GM23338 (cell line): Measurements from ENCODE around the gene FSD1.

Experiments used
- CTCF ChIP-seq, 2 experiments: fragments of 200-600 bp in 1 of 2; sonication (generic) in 1 of 2; conservative IDR thresholded peaks; 2 replicates each; pipeline versions ENCODE4 v1.5.1 to v1.6.1; 2016 to 2017; ENCODE audit warnings: antibody characterized with exemption in 2 of 2, low read depth in 2 of 2, mild to moderate bottlenecking in 2 of 2, moderate library complexity in 1 of 2
- EZH2 ChIP-seq: fragments of 200-600 bp; sonication (generic); IDR thresholded peaks from one replicate; pipeline ENCODE4 v1.8.0; 2017; ENCODE audit warnings: antibody characterized with exemption, mild to moderate bottlenecking, low read depth; ENCODE audit not compliant: unreplicated experiment
- EZH2phosphoT487 ChIP-seq: fragments of 200-600 bp; sonication (generic); IDR thresholded peaks from one replicate; pipeline ENCODE4 v1.8.1; 2018; ENCODE audit warnings: antibody characterized with exemption; ENCODE audit not compliant: unreplicated experiment
- REST ChIP-seq: IDR thresholded peaks from one replicate; pipeline ENCODE4 v1.6.1; 2018; ENCODE audit warnings: antibody characterized with exemption; ENCODE audit not compliant: unreplicated experiment

DNA sequence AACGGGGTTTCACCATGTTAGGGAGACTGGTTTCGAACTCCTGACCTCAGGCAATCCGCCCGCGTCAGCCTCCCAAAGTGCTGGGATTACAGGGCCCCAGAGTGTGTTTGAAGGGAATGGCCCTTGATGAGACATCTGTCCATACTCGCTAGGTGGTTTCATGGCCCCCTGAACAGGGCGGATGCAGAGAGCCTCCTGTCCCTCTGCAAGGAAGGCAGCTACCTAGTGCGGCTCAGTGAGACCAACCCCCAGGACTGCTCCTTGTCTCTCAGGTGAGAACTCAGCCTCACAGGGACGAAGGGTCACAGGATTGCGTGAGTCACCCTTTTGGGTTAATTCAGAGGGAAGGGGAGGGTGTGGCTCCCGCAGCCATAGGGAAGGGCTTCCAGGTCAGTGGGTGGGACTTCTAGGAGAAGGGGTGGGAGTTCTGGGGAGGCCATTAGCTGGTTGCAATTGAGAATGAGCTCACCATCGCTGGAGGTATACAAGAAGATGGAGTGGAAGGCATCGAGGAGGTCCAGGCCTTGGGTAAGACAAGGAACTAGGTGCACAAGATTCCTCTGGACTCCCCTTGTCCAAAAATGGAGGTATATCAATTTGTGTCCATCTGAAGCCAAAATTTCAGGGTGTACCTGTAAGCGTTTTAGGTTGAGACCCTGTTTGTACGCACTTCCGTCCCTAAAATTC is 16.2 kb upstream of the FSD1 start:
- TF ChIP-seq CTCF (conservative IDR thresholded peaks at IDR 0.05; ENCODE audit: low read depth in 2 of 2) (no peak), EZH2 (no peak), EZH2phosphoT487 (no peak), REST (no peak)
